ENCODE results near the gene TBC1D4. TPM values are rescaled to one million over a fixed set of nuclear protein-coding genes. Genes with fewer than 3 reads are reported as not detected.

The TBC1D4 gene
- total RNA-seq, 4 donors from 2014 or later = 31.0 to 91.3 (median 46.1) TPM

DNA sequence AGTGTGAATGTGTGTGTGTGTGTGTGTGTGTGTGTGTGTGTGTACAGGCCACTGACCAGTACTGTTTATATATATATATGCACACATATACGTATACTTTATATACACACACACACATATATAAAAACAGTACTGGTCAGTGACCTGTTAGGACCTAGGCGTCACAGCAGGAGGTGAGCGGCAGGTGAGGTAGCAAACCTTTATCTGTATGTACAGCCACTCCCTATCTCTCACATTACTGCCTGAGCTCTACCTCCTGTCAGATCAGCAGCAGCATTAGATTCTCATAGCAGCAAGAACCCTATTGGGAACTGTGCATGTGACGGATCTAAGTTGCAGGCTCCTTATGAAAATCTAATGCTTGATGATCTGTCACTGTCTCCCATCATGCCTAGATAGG lies 34.5 kb downstream of the TBC1D4 start:
- in situ Hi-C loops (cut with MboI; ENCODE audit: low pct_ligation_motif_present in 1 of 4, low pct_unique_long_range_greater_than_20kb in 1 of 4, low sequenced_read_pairs in 3 of 4) = no loop called here
- Histone ChIP-seq H3K27me3 (no peaks in the 10 kb centered on the region), H3K9me3 (no peaks in the 10 kb centered on the region), H3K4me1 (peaks cover 0 to 27% (median 12%) of the 10 kb centered on the region in 4 donors), H3K27ac (no peak overlapping the region), H3K36me3 (no peaks in the 10 kb centered on the region), H3K4me3 (no peak overlapping the region)
- intact Hi-C loops (cut with DNase I; ENCODE audit: low total_unique reads) = no loop called here
- WGBS, 2 donors (ENCODE audit: low coverage in 1 of 2) = 69 to 81% methylated on average over 4 of the region's 4 CpGs
- TF ChIP-seq POLR2A (IDR thresholded peaks at IDR 0.05) (no peak), EP300 (IDR thresholded peaks at IDR 0.05; ENCODE audit: low read depth) (no peak), POLR2AphosphoS5 (IDR thresholded peaks at IDR 0.05) (no peak)
- TF ChIP-seq, protein P1, sequence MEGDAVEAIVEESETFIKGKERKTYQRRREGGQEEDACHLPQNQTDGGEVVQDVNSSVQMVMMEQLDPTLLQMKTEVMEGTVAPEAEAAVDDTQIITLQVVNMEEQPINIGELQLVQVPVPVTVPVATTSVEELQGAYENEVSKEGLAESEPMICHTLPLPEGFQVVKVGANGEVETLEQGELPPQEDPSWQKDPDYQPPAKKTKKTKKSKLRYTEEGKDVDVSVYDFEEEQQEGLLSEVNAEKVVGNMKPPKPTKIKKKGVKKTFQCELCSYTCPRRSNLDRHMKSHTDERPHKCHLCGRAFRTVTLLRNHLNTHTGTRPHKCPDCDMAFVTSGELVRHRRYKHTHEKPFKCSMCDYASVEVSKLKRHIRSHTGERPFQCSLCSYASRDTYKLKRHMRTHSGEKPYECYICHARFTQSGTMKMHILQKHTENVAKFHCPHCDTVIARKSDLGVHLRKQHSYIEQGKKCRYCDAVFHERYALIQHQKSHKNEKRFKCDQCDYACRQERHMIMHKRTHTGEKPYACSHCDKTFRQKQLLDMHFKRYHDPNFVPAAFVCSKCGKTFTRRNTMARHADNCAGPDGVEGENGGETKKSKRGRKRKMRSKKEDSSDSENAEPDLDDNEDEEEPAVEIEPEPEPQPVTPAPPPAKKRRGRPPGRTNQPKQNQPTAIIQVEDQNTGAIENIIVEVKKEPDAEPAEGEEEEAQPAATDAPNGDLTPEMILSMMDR (IDR thresholded peaks at IDR 0.05) = no peak
- no peak for DNase-seq

DNA sequence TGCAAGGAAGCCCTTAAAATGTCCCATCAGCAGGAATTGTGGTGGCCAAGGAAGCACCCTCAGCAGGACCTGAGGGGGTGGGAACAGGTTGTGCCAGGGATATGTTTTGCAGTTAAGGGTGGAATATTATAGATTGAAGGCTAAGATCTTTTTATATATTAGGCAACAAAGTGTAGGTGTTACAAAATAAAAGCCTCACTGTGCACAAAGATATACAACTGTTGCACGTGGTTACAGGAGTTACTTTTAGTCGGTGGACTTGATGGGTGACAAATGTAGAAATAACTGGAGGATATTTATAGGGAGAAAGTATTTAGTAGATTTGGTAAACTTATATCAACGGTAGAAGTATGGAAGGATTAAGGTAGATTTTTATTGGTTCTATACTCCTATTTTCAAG lies 35.1 kb downstream of the TBC1D4 start:
- 88 to 90% methylated on average over 3 of the region's 3 CpGs for WGBS, 2 donors (ENCODE audit: low coverage in 1 of 2)
- intact Hi-C loops (cut with DNase I; ENCODE audit: low total_unique reads) = no loop called here
- in situ Hi-C loops (cut with MboI; ENCODE audit: low pct_ligation_motif_present in 1 of 4, low pct_unique_long_range_greater_than_20kb in 1 of 4, low sequenced_read_pairs in 3 of 4) = no loop called here

DNA sequence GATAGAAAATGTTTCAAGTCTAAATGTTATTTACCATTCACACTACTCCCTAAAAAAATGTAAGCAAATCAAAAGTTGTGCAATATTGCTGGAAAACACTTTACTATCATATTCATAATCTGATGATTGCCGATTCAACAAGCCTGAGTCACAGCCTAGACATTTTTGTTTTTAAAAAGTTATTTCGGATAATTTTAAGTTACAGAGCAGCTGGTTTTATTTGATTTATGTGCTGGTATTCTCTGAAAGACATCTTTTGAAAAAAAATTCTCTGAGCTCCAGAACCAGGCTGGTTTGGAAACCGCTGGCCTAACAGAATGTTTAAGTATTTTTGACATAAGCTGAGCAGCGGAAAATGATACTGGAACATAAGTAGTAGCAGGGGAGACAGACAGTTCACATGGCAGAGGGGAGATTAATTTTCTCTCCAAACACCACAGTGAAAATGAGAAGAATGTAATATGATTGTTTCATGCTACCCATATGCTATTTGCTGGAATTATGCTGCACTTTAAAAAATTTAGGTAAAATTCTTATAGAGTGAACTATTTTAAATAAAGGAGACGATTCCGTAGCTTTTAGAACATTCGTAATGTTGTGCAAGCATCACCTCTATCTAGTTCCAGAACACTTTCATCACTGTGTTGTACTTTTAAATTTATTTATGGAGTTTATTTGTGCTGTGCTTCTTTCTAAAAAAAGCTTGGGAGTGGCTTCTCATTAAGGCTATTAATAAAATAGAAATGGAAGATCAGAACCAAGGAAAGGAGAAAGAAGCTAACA lies 36.1 kb downstream of the TBC1D4 start:
- Histone ChIP-seq H3K27me3 (no peaks in the 10 kb centered on the region), H3K4me3 (no peak overlapping the region), H3K4me1 (peaks cover 0 to 32% (median 16%) of the 10 kb centered on the region in 4 donors), H3K36me3 (no peaks in the 10 kb centered on the region), H3K27ac (peak overlapping the region in 2 of 4 donors; percentile 25 to 28), H3K9me3 (no peaks in the 10 kb centered on the region)
- intact Hi-C loops (cut with DNase I; ENCODE audit: low total_unique reads) = no loop called here
- TF ChIP-seq EP300 (IDR thresholded peaks at IDR 0.05; ENCODE audit: low read depth) = no peak
- TF ChIP-seq, protein P1 (IDR thresholded peaks at IDR 0.05) = no peak
- TF ChIP-seq POLR2A (IDR thresholded peaks at IDR 0.05) = no peak
- TF ChIP-seq POLR2AphosphoS5 (IDR thresholded peaks at IDR 0.05) = no peak
- in situ Hi-C loops (cut with MboI; ENCODE audit: low pct_ligation_motif_present in 1 of 4, low pct_unique_long_range_greater_than_20kb in 1 of 4, low sequenced_read_pairs in 3 of 4) = no loop called here
- no peak for DNase-seq
- WGBS, 2 donors (ENCODE audit: low coverage in 1 of 2) = 75 to 79% methylated on average over 7 of the region's 7 CpGs

More for the DNA sequence above, 35.1 kb downstream of the TBC1D4 start:
- no peak for DNase-seq
- Histone ChIP-seq H3K4me1 (peaks cover 0 to 30% (median 15%) of the 10 kb centered on the region in 4 donors), H3K4me3 (no peak overlapping the region), H3K27ac (no peak overlapping the region), H3K36me3 (no peaks in the 10 kb centered on the region), H3K27me3 (no peaks in the 10 kb centered on the region), H3K9me3 (no peaks in the 10 kb centered on the region)
- TF ChIP-seq EP300 (IDR thresholded peaks at IDR 0.05; ENCODE audit: low read depth) = no peak
- no peak for TF ChIP-seq POLR2AphosphoS5 (IDR thresholded peaks at IDR 0.05)
- no peak for TF ChIP-seq POLR2A (IDR thresholded peaks at IDR 0.05)
- TF ChIP-seq, protein P1 (IDR thresholded peaks at IDR 0.05) = no peak

DNA sequence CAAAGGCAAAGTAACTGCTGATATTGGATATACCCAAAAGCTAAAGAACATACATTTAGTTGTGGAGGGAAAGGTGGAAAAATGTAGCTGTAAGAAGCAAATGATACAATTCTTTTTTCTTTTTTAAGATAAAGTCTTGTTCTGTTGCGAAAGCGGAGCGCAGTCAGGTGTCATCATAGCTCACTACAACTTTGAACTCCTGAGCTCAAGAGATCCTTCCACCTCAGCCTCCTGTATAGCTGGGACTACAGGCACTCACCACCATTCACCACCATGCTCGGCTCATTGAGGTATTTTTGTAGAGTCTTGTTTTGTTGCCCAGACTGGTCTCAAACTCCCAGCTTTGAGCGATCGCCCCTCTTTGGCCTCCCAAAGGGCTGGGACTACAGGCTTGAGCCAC lies 38.0 kb downstream of the TBC1D4 start:
- Histone ChIP-seq H3K4me1 (peaks cover 2 to 47% (median 21%) of the 10 kb centered on the region in 4 donors), H3K27me3 (no peaks in the 10 kb centered on the region), H3K4me3 (no peak overlapping the region), H3K36me3 (no peaks in the 10 kb centered on the region), H3K9me3 (no peaks in the 10 kb centered on the region), H3K27ac (peak overlapping the region; percentile 52 to 72 (median 70))
- 84 to 91% methylated on average over 5 to 6 of the region's 6 CpGs for WGBS, 2 donors (ENCODE audit: low coverage in 1 of 2)
- intact Hi-C loops (cut with DNase I; ENCODE audit: low total_unique reads) (no loop called here), in situ Hi-C loops (cut with MboI; ENCODE audit: low pct_ligation_motif_present in 1 of 4, low pct_unique_long_range_greater_than_20kb in 1 of 4, low sequenced_read_pairs in 3 of 4) (no loop called here)
- no peak for TF ChIP-seq POLR2AphosphoS5 (IDR thresholded peaks at IDR 0.05)
- DNase-seq = no peak
